HepG2 (cell line): Measurements from ENCODE around the gene MUL1. TPM values are rescaled to one million over a fixed set of nuclear protein-coding genes. Genes with fewer than 3 reads are reported as not detected.

Experiments
- AGO1 ChIP-seq: fragments of 200-400 bp; formaldehyde crosslinking; IDR thresholded peaks from 2 replicates; pipeline ENCODE4 v1.6.1; 2017; ENCODE audit warnings: mild to moderate bottlenecking, low read depth, low read length, moderate library complexity; ENCODE audit not compliant: poor library complexity, severe bottlenecking
- GATA4 ChIP-seq: sonication (generic); IDR thresholded peaks from 2 replicates; pipeline ENCODE4 v1.6.1; 2016; ENCODE audit warnings: antibody characterized with exemption, low read depth, borderline replicate concordance
- PPARG ChIP-seq: conservative IDR thresholded peaks from 2 replicates; pipeline ENCODE4 v1.6.1; 2016; ENCODE audit warnings: missing biosample characterization, missing genetic modification reagents
- SOX6 ChIP-seq, 2 experiments: fragments of 450-650 bp in 1 of 2; sonication (generic) in 1 of 2; formaldehyde crosslinking in 1 of 2; IDR thresholded peaks; 2 replicates each; pipeline versions ENCODE4 v1.4.0 to v1.6.1; 2017 to 2020; ENCODE audit warnings: antibody characterized with exemption in 1 of 2, mild to moderate bottlenecking in 1 of 2, missing genetic modification reagents in 1 of 2
- ZEB1 ChIP-seq: IDR thresholded peaks from 2 replicates; pipeline ENCODE4 v1.6.1; 2012; ENCODE audit warnings: mild to moderate bottlenecking, low read depth, inconsistent platforms; ENCODE audit not compliant: insufficient replicate concordance
- ZNF878 ChIP-seq: sonication (generic); formaldehyde crosslinking; IDR thresholded peaks from 2 replicates; pipeline ENCODE4 v1.8.1; 2023; ENCODE audit warnings: mild to moderate bottlenecking, missing genetic modification reagents, moderate library complexity
- polyA plus RNA-seq, 8 experiments: library from polyadenylated mRNA; depleted of rRNA in 3 of 8; stranded (reverse) in 7 of 8; unstranded in 1 of 8; fragments of >200 nt; fragmentation: Illumina TruSeq in 4 of 8; extraction: Trizol in 4 of 8; gene quantifications; 2 replicates each; pipeline versions ENCODE4 v1.2.1 to v1.2.3, GENCODE V29; 2011 to 2016; ENCODE audit warnings: low read depth in 4 of 8, missing spikeins in 1 of 8, mixed read lengths in 1 of 8; ENCODE audit not compliant: insufficient read depth in 1 of 8
- total RNA-seq, 5 experiments: library from RNA; depleted of rRNA; stranded (reverse); fragments of >200 nt; fragmentation: Illumina TruSeq; extraction: Trizol; gene quantifications; 2 replicates each; pipeline ENCODE4 v1.2.3, GENCODE V29; 2016; ENCODE audit warnings: low read depth in 1 of 5
- TF ChIP-seq, protein P1 (sequence below): sonication (generic); formaldehyde crosslinking; IDR thresholded peaks from 2 replicates; pipeline ENCODE4 v1.9.0; 2022; ENCODE audit warnings: missing genetic modification reagents, mild to moderate bottlenecking, borderline replicate concordance
- TF ChIP-seq, protein P2 (sequence below): IDR thresholded peaks from 2 replicates; pipeline ENCODE4 v1.6.1; 2012; ENCODE audit warnings: inconsistent platforms
- TF ChIP-seq, protein P3 (sequence below): IDR thresholded peaks from 2 replicates; pipeline ENCODE4 v1.6.1; 2016; ENCODE audit warnings: missing genetic modification reagents, missing compliant biosample characterization
- TF ChIP-seq, protein P4 (sequence below), 2 experiments: fragments of 450-650 bp in 1 of 2; sonication (generic) in 1 of 2; formaldehyde crosslinking in 1 of 2; IDR thresholded peaks; 2 replicates each; pipeline versions ENCODE4 v1.6.1 to v1.8.0; 2016 to 2022; ENCODE audit warnings: antibody characterized with exemption in 1 of 2, mild to moderate bottlenecking in 1 of 2, missing genetic modification reagents in 1 of 2
- TF ChIP-seq, protein P5 (sequence below): sonication (generic); formaldehyde crosslinking; conservative IDR thresholded peaks from 2 replicates; pipeline ENCODE4 v1.4.0; 2020; ENCODE audit warnings: missing genetic modification reagents
- TF ChIP-seq, protein P6 (sequence below): sonication (generic); formaldehyde crosslinking; IDR thresholded peaks from 2 replicates; pipeline ENCODE4 v1.5.1; 2020; ENCODE audit warnings: missing genetic modification reagents, mild to moderate bottlenecking, borderline replicate concordance

Gene MUL1
- total and polyA plus RNA-seq, 2 of the 13 experiments (the other 11 are each of a cell fraction or from before 2014, with no cell fraction given), result 21.5 to 26.5 TPM

DNA sequence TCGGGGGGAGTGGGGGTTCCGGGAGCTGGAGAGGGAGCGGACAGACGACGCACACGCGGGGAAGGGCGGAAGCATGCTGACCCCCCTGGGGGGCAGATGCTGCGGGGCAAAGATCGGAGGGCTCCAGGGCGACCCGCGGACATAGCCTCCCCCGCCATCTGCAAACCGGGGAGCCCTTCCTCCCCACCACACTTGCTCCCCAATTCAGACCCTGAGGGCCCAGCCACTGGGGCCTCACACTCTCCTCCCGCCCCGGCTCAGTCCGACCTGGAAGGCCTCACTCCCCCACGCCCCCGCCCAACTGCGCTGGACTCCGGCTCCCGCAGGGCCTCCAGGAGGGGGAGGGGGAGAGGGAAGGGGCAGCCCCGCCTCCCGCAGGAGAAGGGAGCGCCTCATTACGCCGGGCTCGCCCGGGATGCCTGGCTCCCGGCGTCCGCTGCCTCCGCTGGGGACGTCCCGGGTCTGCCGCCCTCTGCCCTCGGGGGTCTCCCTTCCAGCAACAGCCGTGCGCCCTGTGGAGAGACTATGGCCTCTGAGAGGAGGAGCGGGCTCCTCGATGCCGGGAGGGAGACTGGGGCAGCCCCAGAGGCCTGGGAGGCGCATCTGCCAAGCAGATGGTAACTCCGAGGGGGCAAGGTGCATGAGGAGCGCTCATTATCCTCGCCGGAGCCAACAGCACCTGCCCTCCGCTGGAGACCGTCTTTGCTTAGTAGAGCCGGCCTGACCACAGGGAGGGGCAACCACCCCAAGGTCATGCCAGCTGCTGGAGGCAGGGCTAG, 21.3 kb downstream of the MUL1 start (continued):
- TF ChIP-seq SOX6 (IDR thresholded peaks at IDR 0.05) (no peak), SOX6 (CRISPR knock-in tag; IDR thresholded peaks at IDR 0.05) (peak; percentile 83), AGO1 (no peak), PPARG (peak; percentile 61; the same call in 1 of the 2 replicates), ZEB1 (peak; percentile 89), ZNF878 (CRISPR knock-in tag) (peak; percentile 88; the same call in 1 of the 2 replicates), GATA4 (0 out of 2 replicates have a peak, but pooled peaks have one; percentile 21)
- TF ChIP-seq, protein P1, sequence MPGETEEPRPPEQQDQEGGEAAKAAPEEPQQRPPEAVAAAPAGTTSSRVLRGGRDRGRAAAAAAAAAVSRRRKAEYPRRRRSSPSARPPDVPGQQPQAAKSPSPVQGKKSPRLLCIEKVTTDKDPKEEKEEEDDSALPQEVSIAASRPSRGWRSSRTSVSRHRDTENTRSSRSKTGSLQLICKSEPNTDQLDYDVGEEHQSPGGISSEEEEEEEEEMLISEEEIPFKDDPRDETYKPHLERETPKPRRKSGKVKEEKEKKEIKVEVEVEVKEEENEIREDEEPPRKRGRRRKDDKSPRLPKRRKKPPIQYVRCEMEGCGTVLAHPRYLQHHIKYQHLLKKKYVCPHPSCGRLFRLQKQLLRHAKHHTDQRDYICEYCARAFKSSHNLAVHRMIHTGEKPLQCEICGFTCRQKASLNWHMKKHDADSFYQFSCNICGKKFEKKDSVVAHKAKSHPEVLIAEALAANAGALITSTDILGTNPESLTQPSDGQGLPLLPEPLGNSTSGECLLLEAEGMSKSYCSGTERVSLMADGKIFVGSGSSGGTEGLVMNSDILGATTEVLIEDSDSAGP, result peak; percentile 87; the same call in 1 of the 2 replicates
- TF ChIP-seq, protein P2, sequence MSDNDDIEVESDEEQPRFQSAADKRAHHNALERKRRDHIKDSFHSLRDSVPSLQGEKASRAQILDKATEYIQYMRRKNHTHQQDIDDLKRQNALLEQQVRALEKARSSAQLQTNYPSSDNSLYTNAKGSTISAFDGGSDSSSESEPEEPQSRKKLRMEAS, result peak; percentile 47
- TF ChIP-seq, protein P3, sequence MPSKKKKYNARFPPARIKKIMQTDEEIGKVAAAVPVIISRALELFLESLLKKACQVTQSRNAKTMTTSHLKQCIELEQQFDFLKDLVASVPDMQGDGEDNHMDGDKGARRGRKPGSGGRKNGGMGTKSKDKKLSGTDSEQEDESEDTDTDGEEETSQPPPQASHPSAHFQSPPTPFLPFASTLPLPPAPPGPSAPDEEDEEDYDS (CRISPR knock-in tag), result peak; percentile 40; the same call in 1 of the 2 replicates
- TF ChIP-seq, protein P4, sequence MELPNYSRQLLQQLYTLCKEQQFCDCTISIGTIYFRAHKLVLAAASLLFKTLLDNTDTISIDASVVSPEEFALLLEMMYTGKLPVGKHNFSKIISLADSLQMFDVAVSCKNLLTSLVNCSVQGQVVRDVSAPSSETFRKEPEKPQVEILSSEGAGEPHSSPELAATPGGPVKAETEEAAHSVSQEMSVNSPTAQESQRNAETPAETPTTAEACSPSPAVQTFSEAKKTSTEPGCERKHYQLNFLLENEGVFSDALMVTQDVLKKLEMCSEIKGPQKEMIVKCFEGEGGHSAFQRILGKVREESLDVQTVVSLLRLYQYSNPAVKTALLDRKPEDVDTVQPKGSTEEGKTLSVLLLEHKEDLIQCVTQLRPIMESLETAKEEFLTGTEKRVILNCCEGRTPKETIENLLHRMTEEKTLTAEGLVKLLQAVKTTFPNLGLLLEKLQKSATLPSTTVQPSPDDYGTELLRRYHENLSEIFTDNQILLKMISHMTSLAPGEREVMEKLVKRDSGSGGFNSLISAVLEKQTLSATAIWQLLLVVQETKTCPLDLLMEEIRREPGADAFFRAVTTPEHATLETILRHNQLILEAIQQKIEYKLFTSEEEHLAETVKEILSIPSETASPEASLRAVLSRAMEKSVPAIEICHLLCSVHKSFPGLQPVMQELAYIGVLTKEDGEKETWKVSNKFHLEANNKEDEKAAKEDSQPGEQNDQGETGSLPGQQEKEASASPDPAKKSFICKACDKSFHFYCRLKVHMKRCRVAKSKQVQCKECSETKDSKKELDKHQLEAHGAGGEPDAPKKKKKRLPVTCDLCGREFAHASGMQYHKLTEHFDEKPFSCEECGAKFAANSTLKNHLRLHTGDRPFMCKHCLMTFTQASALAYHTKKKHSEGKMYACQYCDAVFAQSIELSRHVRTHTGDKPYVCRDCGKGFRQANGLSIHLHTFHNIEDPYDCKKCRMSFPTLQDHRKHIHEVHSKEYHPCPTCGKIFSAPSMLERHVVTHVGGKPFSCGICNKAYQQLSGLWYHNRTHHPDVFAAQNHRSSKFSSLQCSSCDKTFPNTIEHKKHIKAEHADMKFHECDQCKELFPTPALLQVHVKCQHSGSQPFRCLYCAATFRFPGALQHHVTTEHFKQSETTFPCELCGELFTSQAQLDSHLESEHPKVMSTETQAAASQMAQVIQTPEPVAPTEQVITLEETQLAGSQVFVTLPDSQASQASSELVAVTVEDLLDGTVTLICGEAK (IDR thresholded peaks at IDR 0.05), result no peak
- TF ChIP-seq, protein P4 (CRISPR knock-in tag; IDR thresholded peaks at IDR 0.05), result peak; percentile 74; the same call in 1 of the 2 replicates
- TF ChIP-seq, protein P5, sequence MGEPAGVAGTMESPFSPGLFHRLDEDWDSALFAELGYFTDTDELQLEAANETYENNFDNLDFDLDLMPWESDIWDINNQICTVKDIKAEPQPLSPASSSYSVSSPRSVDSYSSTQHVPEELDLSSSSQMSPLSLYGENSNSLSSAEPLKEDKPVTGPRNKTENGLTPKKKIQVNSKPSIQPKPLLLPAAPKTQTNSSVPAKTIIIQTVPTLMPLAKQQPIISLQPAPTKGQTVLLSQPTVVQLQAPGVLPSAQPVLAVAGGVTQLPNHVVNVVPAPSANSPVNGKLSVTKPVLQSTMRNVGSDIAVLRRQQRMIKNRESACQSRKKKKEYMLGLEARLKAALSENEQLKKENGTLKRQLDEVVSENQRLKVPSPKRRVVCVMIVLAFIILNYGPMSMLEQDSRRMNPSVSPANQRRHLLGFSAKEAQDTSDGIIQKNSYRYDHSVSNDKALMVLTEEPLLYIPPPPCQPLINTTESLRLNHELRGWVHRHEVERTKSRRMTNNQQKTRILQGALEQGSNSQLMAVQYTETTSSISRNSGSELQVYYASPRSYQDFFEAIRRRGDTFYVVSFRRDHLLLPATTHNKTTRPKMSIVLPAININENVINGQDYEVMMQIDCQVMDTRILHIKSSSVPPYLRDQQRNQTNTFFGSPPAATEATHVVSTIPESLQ (CRISPR knock-in tag), result no peak
- TF ChIP-seq, protein P6, sequence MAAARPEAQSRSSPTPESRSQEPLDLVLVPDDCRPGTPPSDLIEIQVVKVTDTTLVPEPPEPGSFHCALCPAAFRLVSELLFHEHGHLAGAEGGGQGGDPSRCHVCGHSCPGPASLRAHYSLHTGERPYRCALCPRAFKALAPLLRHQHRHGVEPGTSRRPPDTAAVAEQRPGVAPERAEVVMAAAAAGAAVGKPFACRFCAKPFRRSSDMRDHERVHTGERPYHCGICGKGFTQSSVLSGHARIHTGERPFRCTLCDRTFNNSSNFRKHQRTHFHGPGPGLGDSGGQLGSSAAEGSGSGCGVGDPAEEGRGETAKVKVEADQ, result no peak; the same call in 1 of the 2 replicates
